Measurements from ENCODE around the gene TTI1.
A peak's percentile ranks its signal among the peaks of the same experiment; 100 is the strongest.

The TTI1 gene

GRCh38 chr20:38033330-38034107, at the start of gene TTI1, which contains the start of gene RPRD1B:
Gene TTI1, minus strand, starts transcription at chr20:38033456. Its CDS starts 19,640 bp downstream, at chr20:38013816.
Gene RPRD1B, plus strand, starts transcription at chr20:38033746. Its CDS starts 202 bp downstream, at chr20:38033948.
- DNase-seq: peak; percentile 86

- no peak for DNase-seq
These were observed 49.6 kb upstream of the TTI1 start for GRCh38 chr20:38082894-38083293.

DNA sequence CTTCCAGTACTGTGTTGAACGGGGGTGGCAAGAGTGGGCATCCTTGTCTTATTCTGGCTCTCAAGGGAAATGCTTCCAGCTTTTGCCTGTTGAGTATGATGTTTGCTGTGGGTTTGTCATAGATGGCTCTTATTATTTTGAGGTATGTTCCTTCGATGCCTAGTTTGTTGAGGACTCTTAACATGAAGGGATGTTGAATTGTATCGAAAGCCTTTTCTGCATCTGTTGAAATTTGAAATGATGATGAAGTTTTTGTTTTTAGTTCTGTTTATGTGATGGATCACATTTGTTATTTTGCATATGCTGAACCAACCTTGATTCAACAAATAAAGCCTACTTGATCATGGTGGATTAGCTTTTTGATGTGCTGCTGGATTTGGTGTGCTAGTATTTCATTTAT, 48.3 kb upstream of the TTI1 start:
- DNase-seq: no peak

- no peak for DNase-seq
These were observed 46.1 kb upstream of the TTI1 start for GRCh38 chr20:38079353-38079752.

DNA sequence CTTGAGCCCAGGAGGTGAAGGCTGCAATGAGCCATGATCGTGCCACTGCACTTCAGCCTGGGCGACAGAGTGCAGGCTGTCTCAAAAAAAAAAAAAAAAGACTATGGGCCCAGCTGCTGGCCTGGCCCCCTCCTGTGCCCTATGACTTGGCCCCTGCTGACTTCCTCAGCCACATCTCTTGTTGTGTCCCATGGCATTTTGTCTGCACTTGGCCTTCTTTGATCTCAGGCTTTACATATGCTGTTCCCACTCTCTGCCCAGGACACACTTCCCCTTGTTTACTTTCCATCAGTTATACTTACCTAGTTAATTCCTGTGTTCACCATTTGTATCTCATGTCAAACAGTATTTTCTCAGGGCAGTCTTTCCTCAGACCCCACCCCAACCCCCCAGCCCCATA, 44.8 kb upstream of the TTI1 start:
- DNase-seq: no peak

DNA sequence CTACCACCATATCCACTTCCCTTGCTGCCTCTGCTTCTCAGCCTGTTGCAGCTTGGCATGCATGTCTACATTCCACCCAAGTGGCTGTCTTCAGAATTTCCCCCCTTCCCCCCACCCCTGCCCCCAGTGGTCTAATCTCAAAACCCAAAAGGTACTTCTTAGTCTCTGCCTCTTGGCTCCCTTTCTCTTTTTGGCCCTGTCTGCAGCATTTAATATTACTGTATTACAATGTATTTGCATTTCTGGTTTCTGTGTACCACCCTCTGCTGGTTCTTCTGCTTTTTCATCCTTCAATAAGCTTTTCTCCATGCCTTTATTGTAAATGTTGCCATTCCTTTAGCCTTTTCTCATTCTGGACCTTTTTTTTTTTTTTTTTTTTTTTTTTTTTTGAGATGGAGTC, 43.3 kb upstream of the TTI1 start:
- no peak for DNase-seq

DNA sequence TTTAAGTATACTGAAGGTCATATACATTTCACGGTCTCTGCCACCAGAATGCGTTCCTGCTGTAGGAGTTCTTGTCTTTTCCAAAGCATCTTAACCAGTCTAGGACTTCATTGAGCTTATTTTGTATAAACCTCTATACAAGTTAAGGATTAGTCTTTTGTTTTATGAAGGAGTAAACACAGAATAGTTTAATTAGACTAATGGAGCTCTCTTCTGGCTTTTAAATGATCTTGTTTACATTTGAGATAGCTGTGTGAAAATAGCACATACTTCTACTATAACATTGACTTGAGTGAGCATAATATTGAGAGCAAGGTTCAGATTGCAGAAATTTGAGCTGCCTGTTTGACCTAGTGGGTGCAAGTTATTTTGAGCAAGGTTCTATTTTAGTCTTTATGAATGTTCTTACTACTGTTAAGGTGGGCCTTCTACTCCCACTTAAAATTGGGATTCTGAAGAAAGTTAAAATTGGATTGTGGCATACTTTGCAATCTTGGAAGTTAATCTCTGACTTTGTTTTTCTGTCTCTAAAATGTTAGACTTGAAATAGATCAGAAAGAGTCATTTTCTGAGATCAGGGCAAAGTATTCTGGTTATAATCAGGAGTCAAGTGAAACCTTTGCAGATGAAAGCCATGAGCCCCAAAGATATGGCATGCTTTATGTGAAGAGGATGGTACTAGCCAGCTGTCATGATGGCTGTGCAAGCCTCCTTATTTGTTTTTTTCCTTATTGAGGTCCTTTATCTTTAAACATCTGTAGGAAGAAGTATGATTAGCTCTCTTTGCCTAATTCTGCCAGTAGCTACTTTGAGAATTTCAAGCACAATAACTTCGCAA, 42.1 kb upstream of the TTI1 start:
- no peak for DNase-seq

- no peak for DNase-seq
These were observed 40.2 kb upstream of the TTI1 start for GRCh38 chr20:38073307-38074071.

DNA sequence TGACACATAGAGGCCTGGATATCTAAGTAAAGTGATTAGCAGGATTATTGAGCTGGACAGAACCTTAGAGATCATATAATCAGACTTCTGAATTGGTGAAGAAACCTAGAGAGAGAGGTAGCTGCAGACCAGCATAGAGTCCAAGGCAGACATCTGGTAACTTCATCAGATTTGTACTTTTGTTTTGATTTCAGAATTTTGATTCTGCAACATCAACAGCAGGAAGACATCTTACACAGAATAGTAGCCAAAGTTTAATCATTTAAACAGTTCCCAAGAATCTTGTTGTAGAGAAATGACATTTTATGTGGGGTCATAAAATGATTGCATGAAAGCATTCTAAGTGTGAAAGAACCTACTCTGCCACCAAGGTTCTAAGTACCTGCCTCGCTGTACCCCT, 39.6 kb upstream of the TTI1 start:
- no peak for DNase-seq

- no peak for DNase-seq
These were observed 34.6 kb upstream of the TTI1 start for GRCh38 chr20:38067717-38068365.

GRCh38 chr20:38066969-38067716, 33.9 kb upstream of the TTI1 start:
- DNase-seq: no peak

GRCh38 chr20:38065764-38066375, 32.6 kb upstream of the TTI1 start:
- no peak for DNase-seq

- no peak for DNase-seq
These were observed 30.8 kb upstream of the TTI1 start for GRCh38 chr20:38063911-38064530.

DNA sequence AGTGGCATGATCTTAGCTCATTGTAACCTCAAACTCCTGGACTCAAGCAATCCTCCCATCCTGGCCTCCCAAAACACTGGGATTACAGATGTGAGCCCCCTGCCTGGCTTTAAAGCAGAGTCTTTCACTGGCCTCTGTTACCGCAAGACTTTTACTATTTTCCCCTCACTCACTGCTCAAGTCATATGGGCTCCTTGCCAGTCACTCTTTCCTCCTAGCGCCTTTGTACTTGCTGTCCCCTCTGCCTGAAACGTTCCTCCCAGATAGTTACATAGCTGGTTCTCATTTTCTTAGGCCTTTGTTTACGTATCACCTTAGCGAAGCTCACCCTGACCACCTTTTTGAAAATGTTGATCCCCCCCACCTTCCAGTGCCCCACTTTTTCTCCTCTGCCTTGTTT, 29.6 kb upstream of the TTI1 start:
- DNase-seq: no peak

- DNase-seq: no peak
These were observed 27.9 kb upstream of the TTI1 start for GRCh38 chr20:38061109-38061508.

GRCh38 chr20:38060536-38060935, 27.3 kb upstream of the TTI1 start:
- DNase-seq: no peak

DNA sequence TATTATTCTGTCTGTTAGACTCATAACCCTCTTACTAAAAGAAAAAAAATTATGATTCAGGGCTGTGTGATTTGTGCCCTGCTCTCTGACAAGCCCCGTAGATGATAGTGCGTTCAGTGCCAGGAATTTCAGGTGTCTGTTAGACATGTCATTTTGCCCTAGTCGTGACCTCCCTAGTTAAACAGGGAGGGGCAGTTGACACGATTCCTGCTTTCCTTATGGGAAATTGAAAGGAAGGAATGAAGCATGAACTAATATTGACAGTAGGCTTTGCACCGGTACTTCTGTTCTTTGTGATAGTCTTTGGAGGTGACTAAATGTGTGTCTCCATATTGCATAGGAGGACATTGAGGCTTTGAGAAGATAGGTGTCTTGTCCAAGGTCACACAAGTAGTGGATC, 26.6 kb upstream of the TTI1 start:
- no peak for DNase-seq

DNA sequence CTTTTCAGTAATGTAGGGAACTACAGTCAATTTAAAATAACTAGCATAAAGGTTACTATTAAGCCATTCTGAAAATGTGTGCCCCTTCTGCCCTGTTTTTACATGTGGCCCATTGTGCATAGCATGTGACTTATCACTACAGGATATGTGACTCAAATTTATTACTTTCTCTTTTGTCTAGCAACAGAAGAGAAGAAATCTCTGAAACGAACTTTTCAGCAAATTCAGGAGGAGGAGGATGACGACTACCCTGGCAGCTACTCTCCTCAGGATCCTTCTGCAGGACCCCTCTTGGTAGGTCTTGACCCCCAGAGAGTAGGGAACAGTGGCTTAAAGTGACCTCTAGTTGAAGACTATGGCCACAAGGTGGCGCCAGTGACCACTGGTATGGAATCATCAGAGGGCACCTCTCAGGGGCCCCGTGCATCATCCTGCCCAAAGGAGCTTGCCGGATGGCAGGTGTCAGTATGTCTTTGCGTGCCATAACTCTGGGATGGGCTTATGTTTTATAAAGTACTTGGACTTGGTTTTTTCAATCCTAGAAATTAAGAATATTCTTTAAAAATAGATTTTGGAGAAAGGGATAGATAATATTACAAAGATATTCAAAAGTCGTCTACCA, 24.2 kb upstream of the TTI1 start:
- peak; percentile 79 for DNase-seq

DNA sequence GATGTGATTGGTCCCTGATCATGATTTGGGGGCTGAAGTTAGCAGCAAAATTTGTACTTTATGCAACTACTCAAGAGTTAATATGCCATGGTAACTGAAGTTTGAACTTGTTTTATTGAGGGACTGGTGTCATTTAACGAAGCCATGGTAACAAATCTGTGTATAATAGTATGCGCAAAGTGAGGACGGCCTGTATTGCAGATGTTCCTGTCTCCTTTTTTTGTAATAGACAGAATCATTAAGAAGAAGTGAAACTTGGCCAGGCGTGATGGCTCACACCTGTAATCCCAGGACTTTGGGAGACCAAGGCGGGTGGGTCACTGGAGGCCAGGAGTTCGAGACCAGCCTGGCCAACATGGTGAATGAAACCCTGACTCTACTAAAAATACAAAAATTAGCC, 22.6 kb upstream of the TTI1 start:
- no peak for DNase-seq

GRCh38 chr20:38055294-38055693, 22.0 kb upstream of the TTI1 start:
- DNase-seq: no peak

DNA sequence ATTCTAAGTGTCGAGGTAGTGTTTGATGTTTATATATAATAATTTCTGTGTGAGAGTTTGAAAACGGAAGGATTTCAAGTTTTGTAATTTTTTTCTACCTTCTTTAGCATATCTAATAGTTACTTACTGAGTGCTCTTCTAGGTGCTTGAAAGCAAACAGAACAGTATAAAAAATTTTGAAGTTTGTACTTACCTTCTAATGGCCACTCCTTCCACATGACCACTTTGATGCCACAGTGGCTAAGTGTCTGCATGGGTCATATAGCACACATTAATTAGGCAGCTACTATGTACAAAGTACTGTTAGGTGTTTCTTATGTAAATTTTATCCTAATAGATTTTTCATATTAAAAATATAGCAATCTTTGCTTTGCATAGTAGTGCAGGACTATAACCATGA, 21.4 kb upstream of the TTI1 start:
- no peak for DNase-seq

Measured in activated CD4-positive, alpha-beta T cell treated with anti-CD3 and anti-CD28 coated beads, Interleukin-2, amount 50 U/mL, for 1 hour (primary cell).